Measurements from ENCODE around the gene CADM4.
A peak's percentile ranks its signal among the peaks of the same experiment; 100 is the strongest.

CADM4 gene

GRCh38 chr19:43578787-43579186, 60.9 kb downstream of the CADM4 start:
- no peak for DNase-seq

- DNase-seq: no peak
These were observed 63.4 kb downstream of the CADM4 start for GRCh38 chr19:43575955-43576878.

- peak; percentile 97 for DNase-seq
These were observed 64.3 kb downstream of the CADM4 start, which contains the start of the genes PINLYP and XRCC1 for GRCh38 chr19:43575156-43575950. TSS of gene PINLYP (plus strand) at chr19:43575801. CDS start at chr19:43577192, 1,391 bp downstream. TSS of gene XRCC1 (minus strand) at chr19:43575527. CDS start at chr19:43575458, 69 bp downstream.

- DNase-seq: no peak
These were observed 65.1 kb downstream of the CADM4 start for GRCh38 chr19:43574424-43575155.
